T-helper 9 cell (primary cell): Measurements from ENCODE around the gene TRA2B.
A peak's percentile ranks its signal among the peaks of the same experiment; 100 is the strongest.

Experiments used
- DNase-seq: peaks from one replicate; pipeline ENCODE4 v3.0.0-alpha.2; 2020

The TRA2B gene

GRCh38 chr3:185949515-185949914, 11.7 kb upstream of the TRA2B start:
- DNase-seq: no peak

GRCh38 chr3:185948292-185948691, 10.5 kb upstream of the TRA2B start:
- DNase-seq: no peak

GRCh38 chr3:185943760-185944106, 5.9 kb upstream of the TRA2B start:
- DNase-seq: no peak

- peak; percentile 80 for DNase-seq
Measured at GRCh38 chr3:185942907-185943759, 5.3 kb upstream of the TRA2B start.

- DNase-seq: no peak
Measured at GRCh38 chr3:185942396-185942795, 4.6 kb upstream of the TRA2B start.

GRCh38 chr3:185940951-185941350, 3.1 kb upstream of the TRA2B start:
- DNase-seq: no peak

GRCh38 chr3:185939721-185940120, 1.9 kb upstream of the TRA2B start:
- DNase-seq: no peak

GRCh38 chr3:185936814-185937688, 763 bp downstream of the TRA2B start:
- peak; percentile 86 for DNase-seq

GRCh38 chr3:185936273-185936629, 1.6 kb downstream of the TRA2B start:
- no peak for DNase-seq

- no peak for DNase-seq
Measured at GRCh38 chr3:185935465-185936272, 2.1 kb downstream of the TRA2B start.

- DNase-seq: no peak
Measured at GRCh38 chr3:185934767-185935464, 2.9 kb downstream of the TRA2B start.

- no peak for DNase-seq
Measured at GRCh38 chr3:185934174-185934557, 3.6 kb downstream of the TRA2B start.

GRCh38 chr3:185933374-185934173, 4.2 kb downstream of the TRA2B start:
- DNase-seq: no peak

GRCh38 chr3:185931777-185932612, 5.8 kb downstream of the TRA2B start:
- DNase-seq: no peak

- no peak for DNase-seq
Measured at GRCh38 chr3:185930393-185931107, 7.3 kb downstream of the TRA2B start.

- DNase-seq: no peak
Measured at GRCh38 chr3:185929192-185930151, 8.3 kb downstream of the TRA2B start.

- DNase-seq: no peak
Measured at GRCh38 chr3:185928496-185928895, 9.3 kb downstream of the TRA2B start.

GRCh38 chr3:185927501-185928200, 10.2 kb downstream of the TRA2B start:
- no peak for DNase-seq
